Tibial artery (tissue), 4 donors: ENCODE measurements around the gene PRKAG2.

Experiments used
- DNase-seq, 2 donors: peaks; one replicate each; pipeline ENCODE4 v3.0.0-alpha.2; 2019
- H3K27ac ChIP-seq, 2 donors: fragments of 200-600 bp; sonication (generic) in 1 of 2; 1 replicate in 1 of 2; 2 replicates in 1 of 2; pipeline ENCODE4 v1.5.1; 2018 to 2019; ENCODE audit warnings: mild to moderate bottlenecking in 1 of 2
- H3K27me3 ChIP-seq, 2 donors: fragments of 200-600 bp; sonication (generic) in 1 of 2; one replicate each; pipeline versions ENCODE4 v1.5.1 to v1.6.0; 2016 to 2019
- H3K36me3 ChIP-seq, 3 donors: fragments of 200-600 bp; sonication (generic) in 2 of 3; one replicate each; pipeline ENCODE4 v1.5.1; 2016 to 2019; ENCODE audit warnings: mild to moderate bottlenecking in 2 of 3
- H3K4me1 ChIP-seq, 4 donors: fragments of 200-600 bp; sonication (generic) in 2 of 4; 1 replicate in 3 of 4; 2 replicates in 1 of 4; pipeline ENCODE4 v1.5.1; 2016 to 2019
- H3K4me3 ChIP-seq, 2 donors: fragments of 200-600 bp; sonication (generic) in 1 of 2; 1 replicate in 1 of 2; 2 replicates in 1 of 2; pipeline ENCODE4 v1.5.1; 2018 to 2019; ENCODE audit warnings: mild to moderate bottlenecking in 2 of 2
- H3K9me3 ChIP-seq, 3 donors: fragments of 200-600 bp; sonication (generic) in 1 of 3; one replicate each; pipeline ENCODE4 v1.5.1; 2016 to 2019
- CTCF ChIP-seq, 2 experiments: fragments of 200-600 bp in 1 of 2; fragments of 450-650 bp in 1 of 2; IDR thresholded peaks; one replicate each; pipeline ENCODE4 v1.5.1; 2017 to 2019; ENCODE audit warnings: antibody characterized with exemption in 2 of 2, mild to moderate bottlenecking in 1 of 2, moderate library complexity in 1 of 2
- intact Hi-C: fragments of 100-400 bp; cut with DNase I; formaldehyde crosslinking; loops from one replicate; pipeline ENCODE4 v1.15.0; 2023; ENCODE audit warnings: low total_unique reads

PRKAG2 gene

DNA sequence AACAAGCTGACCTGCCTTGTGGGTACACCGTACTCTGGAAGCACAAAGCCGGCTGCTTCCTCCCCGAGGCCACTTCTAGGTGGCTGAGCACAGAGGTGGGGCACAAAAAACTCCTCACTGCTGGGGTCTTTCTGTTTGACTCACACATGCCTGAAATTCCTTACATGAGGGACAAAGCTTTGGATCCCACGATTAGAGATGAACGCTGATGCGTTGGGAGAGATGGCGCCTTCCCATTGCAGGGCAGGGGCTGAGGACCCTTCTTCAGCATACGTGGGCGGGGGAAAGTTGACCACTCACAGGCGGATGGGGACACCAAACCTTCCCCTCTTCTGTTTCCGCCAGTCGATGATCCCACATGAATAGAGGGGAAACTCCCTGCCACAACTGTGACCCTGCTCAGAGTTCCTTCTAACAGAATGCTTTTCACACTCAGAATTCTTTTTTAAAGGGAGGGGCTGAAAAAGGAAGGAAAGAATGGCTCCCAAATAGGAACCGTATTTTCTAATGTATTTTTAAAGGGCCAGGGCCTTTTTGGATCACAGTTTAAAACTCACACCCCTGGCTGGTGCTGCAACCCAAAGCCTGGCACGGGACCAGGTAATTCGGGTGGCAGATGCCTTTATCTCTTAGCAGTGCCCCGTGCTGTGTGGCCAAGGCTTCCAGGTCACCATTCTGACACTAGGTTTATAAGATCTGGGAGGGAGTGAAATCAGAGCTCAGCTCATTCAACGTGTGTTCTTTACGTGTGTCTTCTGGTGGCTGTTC lies 134.0 kb downstream of the PRKAG2 start:
- no peak overlapping the region for H3K4me3 ChIP-seq
- H3K27ac ChIP-seq, result peak overlapping the region; percentile 36 to 61
- intact Hi-C loops, result no loop called here
- H3K36me3 ChIP-seq, result no peaks in the 10 kb centered on the region
- H3K4me1 ChIP-seq, result peaks cover 0 to 43% (median 36%) of the 10 kb centered on the region in 4 donors
- H3K27me3 ChIP-seq, result no peaks in the 10 kb centered on the region
- H3K9me3 ChIP-seq, result no peaks in the 10 kb centered on the region
- no peak for TF ChIP-seq CTCF (IDR thresholded peaks at IDR 0.05)
- DNase-seq, result no peak

GRCh38 chr7:151741585-151741984 lies 135.3 kb downstream of the PRKAG2 start:
- H3K4me1 ChIP-seq, result peaks cover 0 to 50% (median 39%) of the 10 kb centered on the region in 4 donors
- intact Hi-C loops, result no loop called here

DNA sequence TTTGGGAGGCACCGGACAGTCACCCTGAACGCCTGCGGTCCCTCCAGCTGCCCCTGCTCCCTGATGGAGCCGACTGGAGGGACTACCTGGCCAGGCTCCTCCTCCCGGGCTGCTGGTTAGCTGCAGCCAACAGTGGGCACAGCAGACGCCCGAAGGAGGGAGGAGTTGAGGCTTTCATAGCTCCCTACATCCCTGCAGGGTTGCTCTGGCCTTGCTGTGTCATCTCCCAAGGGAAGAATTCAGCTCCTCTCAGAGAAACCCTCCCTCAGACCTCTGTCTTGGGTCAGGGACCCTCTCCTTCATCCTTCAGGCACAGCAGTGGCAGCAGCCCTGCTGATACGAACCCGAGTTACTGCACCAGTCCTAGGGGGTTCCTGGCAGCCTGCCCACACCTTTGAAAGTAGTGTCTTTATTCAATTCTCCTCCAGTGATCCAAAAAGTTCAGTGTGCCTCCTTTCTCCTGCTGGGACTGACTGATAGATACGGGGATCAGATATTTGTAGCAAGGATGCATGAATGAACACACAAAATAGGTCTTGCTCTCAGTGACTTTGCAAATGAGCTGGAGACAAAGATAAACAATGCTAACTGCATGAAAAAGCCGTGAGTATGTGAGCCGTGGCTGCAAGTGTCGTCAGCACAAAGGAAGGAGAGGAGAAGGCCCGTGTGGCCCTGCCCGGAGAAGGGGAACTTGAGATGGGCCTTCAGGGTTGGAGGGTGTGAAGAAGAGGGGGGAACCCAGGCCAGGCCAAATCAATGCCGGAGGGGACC lies 136.6 kb downstream of the PRKAG2 start:
- peaks cover 0 to 49% (median 33%) of the 10 kb centered on the region in 4 donors for H3K4me1 ChIP-seq
- no peaks in the 10 kb centered on the region for H3K27me3 ChIP-seq
- H3K9me3 ChIP-seq, result no peaks in the 10 kb centered on the region
- no peak for DNase-seq
- intact Hi-C loops, result no loop called here
- TF ChIP-seq CTCF (IDR thresholded peaks at IDR 0.05), result no peak
- no peak overlapping the region for H3K27ac ChIP-seq
- no peaks in the 10 kb centered on the region for H3K36me3 ChIP-seq
- no peak overlapping the region for H3K4me3 ChIP-seq

More at GRCh38 chr7:151741585-151741984, 135.3 kb downstream of the PRKAG2 start:
- DNase-seq, result no peak
- Histone ChIP-seq H3K4me3 (no peak overlapping the region), H3K27me3 (no peaks in the 10 kb centered on the region), H3K27ac (no peak overlapping the region), H3K36me3 (no peaks in the 10 kb centered on the region), H3K9me3 (no peaks in the 10 kb centered on the region)
- no peak for TF ChIP-seq CTCF (IDR thresholded peaks at IDR 0.05)

- Histone ChIP-seq H3K9me3 (no peaks in the 10 kb centered on the region), H3K4me3 (no peak overlapping the region), H3K36me3 (no peaks in the 10 kb centered on the region), H3K27me3 (no peaks in the 10 kb centered on the region), H3K4me1 (peaks cover 0 to 36% (median 23%) of the 10 kb centered on the region in 4 donors), H3K27ac (no peak overlapping the region)
- intact Hi-C loops, result no loop called here
- no peak for DNase-seq
- TF ChIP-seq CTCF (IDR thresholded peaks at IDR 0.05), result no peak
These were observed 138.0 kb downstream of the PRKAG2 start for GRCh38 chr7:151738925-151739324.

DNA sequence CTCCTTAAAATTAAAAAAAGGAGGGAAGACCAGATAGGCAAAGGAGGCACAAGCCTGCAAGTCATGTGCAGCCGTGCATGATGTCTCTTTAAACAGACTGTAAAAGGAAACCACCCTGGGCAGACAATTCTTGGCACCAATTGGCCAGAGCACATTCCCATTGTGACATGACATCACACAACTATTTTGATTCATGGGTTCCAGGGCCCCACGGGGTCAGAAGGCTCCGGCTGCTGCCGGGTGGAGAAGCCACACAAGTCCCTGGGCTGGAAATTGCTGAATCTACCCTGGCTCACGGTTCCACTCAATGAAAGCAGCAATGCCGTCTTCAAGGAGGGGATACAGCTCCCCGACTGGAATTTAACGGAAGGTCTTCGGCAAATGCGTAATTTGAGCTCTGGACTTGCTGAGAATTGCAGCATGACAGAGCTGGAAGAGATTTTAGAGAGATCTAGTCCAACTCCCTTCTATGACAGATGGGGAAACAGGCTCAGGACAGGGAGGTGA lies 140.5 kb downstream of the PRKAG2 start:
- intact Hi-C loops, result no loop called here
- Histone ChIP-seq H3K9me3 (no peaks in the 10 kb centered on the region), H3K36me3 (no peaks in the 10 kb centered on the region), H3K4me3 (peak overlapping the region; percentile 21 to 39), H3K4me1 (peaks cover 0 to 22% (median 12%) of the 10 kb centered on the region in 4 donors), H3K27ac (peak overlapping the region; percentile 42 to 48), H3K27me3 (no peaks in the 10 kb centered on the region)
- peak; percentile 68 to 90 for DNase-seq
- no peak for TF ChIP-seq CTCF (IDR thresholded peaks at IDR 0.05)
